SK-N-SH treated with all-trans-retinoic acid at 6 μM for 48 hours (cell line): ENCODE results near the gene FAM181B.
A peak's percentile ranks its signal among the peaks of the same experiment; 100 is the strongest.

Experiments used
- ATAC-seq: fragments of 200-7000 bp; cut with Tn5 transposase; 3 replicates; pipeline ENCODE4 v1.9.1; 2020; ENCODE audit warnings: mild to moderate bottlenecking, moderate library complexity
- ARNTL ChIP-seq: fragments of 450-650 bp; formaldehyde crosslinking; IDR thresholded peaks from 2 replicates; pipeline ENCODE4 v1.5.0; 2020; ENCODE audit warnings: low read depth, mild to moderate bottlenecking, moderate library complexity, borderline replicate concordance
- BACH2 ChIP-seq: fragments of 250-450 bp; sonication (Bioruptor Pico); IDR thresholded peaks from 2 replicates; pipeline ENCODE4 v1.9.0; 2021; ENCODE audit warnings: mild to moderate bottlenecking, borderline replicate concordance
- CSDC2 ChIP-seq: fragments of 250-450 bp; sonication (Bioruptor Pico); IDR thresholded peaks from 2 replicates; pipeline ENCODE4 v1.5.0; 2020; ENCODE audit warnings: mild to moderate bottlenecking, moderate library complexity
- ESRRG ChIP-seq: fragments of 250-450 bp; sonication (Bioruptor Pico); IDR thresholded peaks from 2 replicates; pipeline ENCODE4 v1.6.1; 2021; ENCODE audit warnings: mild to moderate bottlenecking
- GLIS3 ChIP-seq: fragments of 250-450 bp; sonication (Bioruptor Pico); IDR thresholded peaks from 2 replicates; pipeline ENCODE4 v1.5.0; 2020; ENCODE audit warnings: mild to moderate bottlenecking, moderate library complexity
- ISL1 ChIP-seq: fragments of 250-450 bp; sonication (Bioruptor Pico); IDR thresholded peaks from 2 replicates; pipeline ENCODE4 v2.1.2; 2022; ENCODE audit warnings: mild to moderate bottlenecking, moderate library complexity
- OSR1 ChIP-seq: fragments of 250-450 bp; sonication (Bioruptor Pico); IDR thresholded peaks from 2 replicates; pipeline ENCODE4 v1.8.0; 2022; ENCODE audit warnings: moderate library complexity, mild to moderate bottlenecking, inconsistent platforms
- PPARA ChIP-seq: fragments of 250-450 bp; sonication (Bioruptor Pico); IDR thresholded peaks from 2 replicates; pipeline ENCODE4 v1.5.0; 2020; ENCODE audit warnings: mild to moderate bottlenecking, borderline replicate concordance
- RARB ChIP-seq: fragments of 250-450 bp; sonication (Bioruptor Pico); IDR thresholded peaks from 2 replicates; pipeline ENCODE4 v1.8.0; 2021; ENCODE audit warnings: mild to moderate bottlenecking, moderate library complexity
- SNAI2 ChIP-seq: fragments of 250-450 bp; sonication (Bioruptor Pico); IDR thresholded peaks from 2 replicates; pipeline ENCODE4 v1.5.0; 2020; ENCODE audit warnings: mild to moderate bottlenecking, moderate library complexity
- TCF4 ChIP-seq: fragments of 250-450 bp; sonication (Bioruptor Pico); IDR thresholded peaks from 2 replicates; pipeline ENCODE4 v1.8.0; 2021; ENCODE audit warnings: mild to moderate bottlenecking, moderate library complexity, borderline replicate concordance
- ZC3H10 ChIP-seq: fragments of 250-450 bp; sonication (Bioruptor Pico); IDR thresholded peaks from 2 replicates; pipeline ENCODE4 v1.5.1; 2021; ENCODE audit warnings: mild to moderate bottlenecking, moderate library complexity
- ZFP3 ChIP-seq: fragments of 250-450 bp; sonication (Bioruptor Pico); IDR thresholded peaks from 2 replicates; pipeline ENCODE4 v1.5.0; 2020; ENCODE audit warnings: mild to moderate bottlenecking, moderate library complexity
- ZNF565 ChIP-seq: fragments of 450-650 bp; formaldehyde crosslinking; conservative IDR thresholded peaks from 2 replicates; pipeline ENCODE4 v1.5.0; 2020; ENCODE audit warnings: low read depth, mild to moderate bottlenecking, moderate library complexity
- ZNF70 ChIP-seq: fragments of 450-650 bp; formaldehyde crosslinking; IDR thresholded peaks from 2 replicates; pipeline ENCODE4 v1.5.0; 2020; ENCODE audit warnings: mild to moderate bottlenecking, moderate library complexity
- ZNF8 ChIP-seq: fragments of 450-650 bp; formaldehyde crosslinking; IDR thresholded peaks from 2 replicates; pipeline ENCODE4 v1.5.0; 2020; ENCODE audit warnings: mild to moderate bottlenecking, moderate library complexity
- TF ChIP-seq, protein P1 (sequence below): fragments of 250-450 bp; sonication (Bioruptor Pico); IDR thresholded peaks from 2 replicates; pipeline ENCODE4 v1.5.1; 2020; ENCODE audit warnings: low read depth, mild to moderate bottlenecking, moderate library complexity
- TF ChIP-seq, protein P2 (sequence below): fragments of 250-450 bp; sonication (Bioruptor Pico); IDR thresholded peaks from 2 replicates; pipeline ENCODE4 v1.8.0; 2021; ENCODE audit warnings: low read depth, mild to moderate bottlenecking, moderate library complexity, borderline replicate concordance
- TF ChIP-seq, protein P3 (sequence below): fragments of 250-450 bp; sonication (Bioruptor Pico); IDR thresholded peaks from 2 replicates; pipeline ENCODE4 v1.8.0; 2020; ENCODE audit warnings: mild to moderate bottlenecking, moderate library complexity, borderline replicate concordance
- TF ChIP-seq, protein P4 (sequence below): fragments of 250-450 bp; sonication (Bioruptor Pico); IDR thresholded peaks from 2 replicates; pipeline ENCODE4 v1.5.1; 2021; ENCODE audit warnings: mild to moderate bottlenecking, moderate library complexity

The FAM181B gene

DNA sequence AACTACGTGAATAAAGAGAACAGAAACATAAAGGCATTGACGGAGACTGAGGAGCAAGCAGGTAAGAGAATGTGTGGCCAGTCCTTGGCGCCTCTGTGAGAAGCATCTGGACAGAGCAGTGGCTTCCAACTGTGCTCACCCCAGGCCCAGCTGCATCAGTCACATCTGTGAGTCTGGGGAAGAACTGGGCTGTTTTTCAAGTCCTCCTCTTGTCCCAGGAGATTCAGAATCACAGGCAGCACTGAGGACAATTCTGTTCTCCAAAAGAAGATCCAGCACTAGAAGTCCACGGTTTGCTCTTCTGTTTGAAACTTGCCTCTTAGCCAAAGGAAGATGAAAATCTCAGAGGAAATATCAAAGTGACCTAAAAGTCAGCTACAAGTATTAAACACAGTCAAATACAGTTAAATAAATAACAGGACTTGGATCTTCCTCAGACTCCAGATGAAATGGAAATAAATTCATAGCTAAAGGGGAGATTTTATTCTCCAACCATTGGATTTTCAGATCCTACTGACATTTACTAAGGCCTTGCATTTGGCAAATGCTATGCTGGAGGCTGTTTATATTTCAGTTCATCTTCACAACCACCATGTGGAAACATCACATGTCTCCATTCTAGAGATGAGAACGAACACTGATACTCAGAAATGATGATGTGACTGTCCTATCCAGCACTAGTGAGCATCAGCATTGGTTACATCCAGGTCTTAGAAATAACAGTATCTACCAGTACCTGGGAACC is 14.1 kb downstream of the FAM181B start:
- no peak for ATAC-seq
- no peak for TF ChIP-seq OSR1 (CRISPR knock-in tag)
- TF ChIP-seq ARNTL = no peak
- TF ChIP-seq ISL1 (CRISPR knock-in tag) = no peak
- no peak for TF ChIP-seq ZNF565
- TF ChIP-seq TCF4 = no peak
- no peak for TF ChIP-seq ZC3H10
- no peak for TF ChIP-seq PPARA (CRISPR knock-in tag)
- TF ChIP-seq, protein P1, sequence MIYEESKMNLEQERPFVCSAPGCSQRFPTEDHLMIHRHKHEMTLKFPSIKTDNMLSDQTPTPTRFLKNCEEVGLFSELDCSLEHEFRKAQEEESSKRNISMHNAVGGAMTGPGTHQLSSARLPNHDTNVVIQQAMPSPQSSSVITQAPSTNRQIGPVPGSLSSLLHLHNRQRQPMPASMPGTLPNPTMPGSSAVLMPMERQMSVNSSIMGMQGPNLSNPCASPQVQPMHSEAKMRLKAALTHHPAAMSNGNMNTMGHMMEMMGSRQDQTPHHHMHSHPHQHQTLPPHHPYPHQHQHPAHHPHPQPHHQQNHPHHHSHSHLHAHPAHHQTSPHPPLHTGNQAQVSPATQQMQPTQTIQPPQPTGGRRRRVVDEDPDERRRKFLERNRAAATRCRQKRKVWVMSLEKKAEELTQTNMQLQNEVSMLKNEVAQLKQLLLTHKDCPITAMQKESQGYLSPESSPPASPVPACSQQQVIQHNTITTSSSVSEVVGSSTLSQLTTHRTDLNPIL (CRISPR knock-in tag) = no peak
- TF ChIP-seq, protein P2, sequence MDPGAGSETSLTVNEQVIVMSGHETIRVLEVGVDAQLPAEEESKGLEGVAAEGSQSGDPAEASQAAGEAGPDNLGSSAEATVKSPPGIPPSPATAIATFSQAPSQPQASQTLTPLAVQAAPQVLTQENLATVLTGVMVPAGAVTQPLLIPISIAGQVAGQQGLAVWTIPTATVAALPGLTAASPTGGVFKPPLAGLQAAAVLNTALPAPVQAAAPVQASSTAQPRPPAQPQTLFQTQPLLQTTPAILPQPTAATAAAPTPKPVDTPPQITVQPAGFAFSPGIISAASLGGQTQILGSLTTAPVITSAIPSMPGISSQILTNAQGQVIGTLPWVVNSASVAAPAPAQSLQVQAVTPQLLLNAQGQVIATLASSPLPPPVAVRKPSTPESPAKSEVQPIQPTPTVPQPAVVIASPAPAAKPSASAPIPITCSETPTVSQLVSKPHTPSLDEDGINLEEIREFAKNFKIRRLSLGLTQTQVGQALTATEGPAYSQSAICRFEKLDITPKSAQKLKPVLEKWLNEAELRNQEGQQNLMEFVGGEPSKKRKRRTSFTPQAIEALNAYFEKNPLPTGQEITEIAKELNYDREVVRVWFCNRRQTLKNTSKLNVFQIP = no peak
- no peak for TF ChIP-seq RARB (CRISPR knock-in tag)

DNA sequence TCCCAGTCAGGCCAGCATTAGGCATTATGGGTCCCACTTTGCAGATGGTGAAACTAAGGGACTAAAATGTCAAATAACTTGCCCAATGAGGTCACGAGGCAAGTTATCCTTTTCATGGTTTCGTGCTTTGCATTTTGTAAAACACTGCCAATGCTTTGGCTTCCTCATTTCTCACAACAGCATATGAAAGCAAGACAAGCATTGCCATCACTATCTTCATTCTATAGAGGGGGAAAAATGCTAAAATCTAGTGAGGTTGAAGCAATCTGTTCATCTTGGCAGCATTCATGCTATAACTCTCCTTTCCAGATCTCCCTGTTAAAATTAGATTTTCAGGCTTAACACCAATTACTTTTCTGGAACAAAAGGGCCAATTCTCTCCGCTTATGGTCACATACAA is 14.8 kb downstream of the FAM181B start:
- TF ChIP-seq ZNF70 (no peak), PPARA (CRISPR knock-in tag) (no peak), BACH2 (CRISPR knock-in tag) (no peak)
- TF ChIP-seq, all 23 proteins: peak for 0
- no peak for ATAC-seq

DNA sequence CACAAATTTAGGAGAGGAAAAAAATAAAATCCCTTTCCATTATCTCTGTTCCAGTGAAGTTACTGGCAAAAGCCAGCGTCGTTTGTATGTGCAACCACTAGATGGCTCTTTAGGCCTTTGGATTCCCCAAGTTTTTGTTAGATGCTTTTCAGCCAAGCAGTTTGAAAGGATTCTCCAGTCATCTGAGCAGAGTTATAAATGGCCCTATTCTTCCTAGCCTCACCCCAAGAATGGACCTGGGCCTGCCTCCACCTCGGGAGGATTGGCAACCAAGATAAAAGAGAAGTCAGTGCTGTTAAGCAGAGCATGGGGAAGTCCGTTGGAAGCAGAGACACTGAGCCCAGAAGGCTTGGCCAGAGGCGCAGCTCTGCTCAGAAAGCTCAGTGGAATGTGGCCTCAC is 15.4 kb downstream of the FAM181B start:
- ATAC-seq = peak; percentile 89
- TF ChIP-seq CSDC2 (CRISPR knock-in tag) (no peak), RARB (CRISPR knock-in tag) (no peak), ZC3H10 (no peak), ARNTL (no peak), ZFP3 (CRISPR knock-in tag) (no peak), BACH2 (CRISPR knock-in tag) (no peak)
- TF ChIP-seq, protein P2 = no peak
- TF ChIP-seq, all 23 proteins: peak for 0

DNA sequence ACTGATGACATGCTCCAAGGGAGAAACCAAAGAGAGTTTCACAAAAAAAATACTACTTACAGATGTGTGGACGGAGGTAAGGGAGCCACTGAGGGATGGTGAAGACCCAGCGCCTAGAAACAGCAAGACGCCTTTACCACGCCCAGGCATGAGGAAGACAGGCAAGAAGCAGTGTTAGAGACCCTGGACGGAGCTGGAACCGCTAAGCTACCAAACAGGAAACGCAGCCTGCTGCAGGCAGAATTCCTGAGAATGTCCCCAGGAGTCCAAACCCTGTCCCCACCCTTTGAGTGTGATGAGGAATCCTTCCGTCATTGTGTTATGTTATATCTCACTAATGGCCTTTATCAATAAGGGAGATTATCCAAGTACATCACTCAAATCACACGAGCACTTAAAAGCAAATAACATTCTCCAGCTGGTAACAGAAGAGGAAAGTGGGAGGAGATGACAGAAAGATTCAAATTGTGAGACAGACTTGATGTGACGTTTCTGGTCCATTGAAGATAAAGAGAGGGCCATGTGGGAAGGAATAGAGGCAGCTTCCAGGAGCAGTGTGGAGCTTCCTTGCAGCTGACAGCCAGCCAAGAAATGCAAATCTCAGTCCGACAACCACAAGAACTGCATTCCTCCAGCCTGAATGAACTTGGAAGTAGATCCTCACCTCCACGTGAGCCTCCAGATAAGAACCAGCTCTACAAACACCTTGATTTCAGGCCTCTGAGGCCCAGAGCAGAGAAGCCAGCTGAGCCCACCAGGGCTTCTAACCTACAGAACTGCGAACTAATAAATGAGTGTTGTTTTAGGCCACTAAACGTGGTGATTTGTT is 19.1 kb downstream of the FAM181B start:
- no peak for TF ChIP-seq ZC3H10
- TF ChIP-seq GLIS3 (CRISPR knock-in tag) = no peak
- TF ChIP-seq RARB (CRISPR knock-in tag) = no peak
- TF ChIP-seq CSDC2 (CRISPR knock-in tag) = no peak
- TF ChIP-seq BACH2 (CRISPR knock-in tag) = no peak
- TF ChIP-seq, protein P2 = no peak
- TF ChIP-seq ISL1 (CRISPR knock-in tag) = no peak
- no peak for TF ChIP-seq ZNF8 (CRISPR knock-in tag)
- no peak for ATAC-seq

DNA sequence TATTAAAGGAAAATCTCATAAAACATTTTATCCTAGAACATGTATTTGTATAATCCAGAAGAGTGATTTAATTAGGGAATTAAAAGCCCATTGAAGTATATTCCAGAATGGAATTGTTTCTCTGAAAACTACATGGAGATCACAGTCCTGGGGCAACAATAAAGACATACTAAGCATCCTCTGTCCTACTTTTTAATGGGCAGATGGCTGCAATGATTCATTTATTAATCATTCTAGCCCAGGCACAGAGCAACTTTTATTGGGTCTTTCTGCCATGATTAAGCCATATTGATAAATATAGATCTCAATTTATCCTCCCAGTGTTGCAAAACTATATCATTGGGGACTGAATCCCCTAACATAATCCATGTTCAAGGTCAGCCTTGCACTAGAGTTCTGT is 22.0 kb downstream of the FAM181B start:
- ATAC-seq = no peak
- TF ChIP-seq OSR1 (CRISPR knock-in tag) (no peak), CSDC2 (CRISPR knock-in tag) (no peak), ZC3H10 (no peak), SNAI2 (no peak), ESRRG (CRISPR knock-in tag) (no peak), ZNF8 (CRISPR knock-in tag) (no peak)
- TF ChIP-seq, protein P3, sequence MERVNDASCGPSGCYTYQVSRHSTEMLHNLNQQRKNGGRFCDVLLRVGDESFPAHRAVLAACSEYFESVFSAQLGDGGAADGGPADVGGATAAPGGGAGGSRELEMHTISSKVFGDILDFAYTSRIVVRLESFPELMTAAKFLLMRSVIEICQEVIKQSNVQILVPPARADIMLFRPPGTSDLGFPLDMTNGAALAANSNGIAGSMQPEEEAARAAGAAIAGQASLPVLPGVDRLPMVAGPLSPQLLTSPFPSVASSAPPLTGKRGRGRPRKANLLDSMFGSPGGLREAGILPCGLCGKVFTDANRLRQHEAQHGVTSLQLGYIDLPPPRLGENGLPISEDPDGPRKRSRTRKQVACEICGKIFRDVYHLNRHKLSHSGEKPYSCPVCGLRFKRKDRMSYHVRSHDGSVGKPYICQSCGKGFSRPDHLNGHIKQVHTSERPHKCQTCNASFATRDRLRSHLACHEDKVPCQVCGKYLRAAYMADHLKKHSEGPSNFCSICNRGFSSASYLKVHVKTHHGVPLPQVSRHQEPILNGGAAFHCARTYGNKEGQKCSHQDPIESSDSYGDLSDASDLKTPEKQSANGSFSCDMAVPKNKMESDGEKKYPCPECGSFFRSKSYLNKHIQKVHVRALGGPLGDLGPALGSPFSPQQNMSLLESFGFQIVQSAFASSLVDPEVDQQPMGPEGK = no peak
- TF ChIP-seq, protein P1 (CRISPR knock-in tag) = no peak
- TF ChIP-seq, protein P4, sequence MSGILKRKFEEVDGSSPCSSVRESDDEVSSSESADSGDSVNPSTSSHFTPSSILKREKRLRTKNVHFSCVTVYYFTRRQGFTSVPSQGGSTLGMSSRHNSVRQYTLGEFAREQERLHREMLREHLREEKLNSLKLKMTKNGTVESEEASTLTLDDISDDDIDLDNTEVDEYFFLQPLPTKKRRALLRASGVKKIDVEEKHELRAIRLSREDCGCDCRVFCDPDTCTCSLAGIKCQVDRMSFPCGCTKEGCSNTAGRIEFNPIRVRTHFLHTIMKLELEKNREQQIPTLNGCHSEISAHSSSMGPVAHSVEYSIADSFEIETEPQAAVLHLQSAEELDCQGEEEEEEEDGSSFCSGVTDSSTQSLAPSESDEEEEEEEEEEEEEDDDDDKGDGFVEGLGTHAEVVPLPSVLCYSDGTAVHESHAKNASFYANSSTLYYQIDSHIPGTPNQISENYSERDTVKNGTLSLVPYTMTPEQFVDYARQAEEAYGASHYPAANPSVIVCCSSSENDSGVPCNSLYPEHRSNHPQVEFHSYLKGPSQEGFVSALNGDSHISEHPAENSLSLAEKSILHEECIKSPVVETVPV = no peak
